Activated B cell treated with CpG ODN at 0.5 μM for 24 hours (primary cell): ENCODE results near the gene HEPHL1. TPM values are rescaled to one million over a fixed set of nuclear protein-coding genes. Genes with fewer than 3 reads are reported as not detected.

Experiments used
- ATAC-seq: fragments of 200-7000 bp; cut with Tn5 transposase; one replicate; pipeline ENCODE4 v1.10.0; 2021; ENCODE audit warnings: low read depth, mild to moderate bottlenecking, moderate library complexity
- CTCF ChIA-PET: fragments of 350-600 bp; sonication (Branson Sonifier 250); formaldehyde crosslinking; loops from one replicate; lab custom pipeline; 2021; ENCODE audit warnings: antibody characterized with exemption; lab: Charles Lee
- POLR2A ChIA-PET: fragments of 350-600 bp; sonication (Branson Sonifier 250); formaldehyde crosslinking; loops from one replicate; lab custom pipeline; 2021; ENCODE audit warnings: antibody characterized with exemption; lab: Charles Lee
- DNase-seq: peaks from one replicate; pipeline ENCODE4 v3.0.0; 2022
- H3K27ac Mint-ChIP-seq: one replicate; pipeline ENCODE4 v1.8.0; 2020; ENCODE audit warnings: mixed read lengths
- H3K27me3 Mint-ChIP-seq: one replicate; pipeline ENCODE4 v1.8.0; 2021; ENCODE audit warnings: mixed read lengths
- H3K36me3 Mint-ChIP-seq: one replicate; pipeline ENCODE4 v1.8.0; 2021; ENCODE audit warnings: low read depth, mixed read lengths
- H3K4me1 Mint-ChIP-seq: one replicate; pipeline ENCODE4 v1.8.0; 2021; ENCODE audit warnings: mixed read lengths
- H3K4me3 Mint-ChIP-seq: one replicate; pipeline ENCODE4 v1.8.0; 2020; ENCODE audit warnings: mild to moderate bottlenecking, mixed read lengths
- H3K9me3 Mint-ChIP-seq: one replicate; pipeline ENCODE4 v1.8.0; 2020; ENCODE audit warnings: mixed read lengths
- CTCF ChIP-seq: fragments of 200-600 bp; IDR thresholded peaks from one replicate; pipeline ENCODE4 v1.8.0; 2022; ENCODE audit warnings: antibody characterized with exemption, mild to moderate bottlenecking
- intact Hi-C: fragments of 100-400 bp; cut with micrococcal nuclease; formaldehyde crosslinking; loops from one replicate; pipeline ENCODE4 v1.15.1; 2024
- total RNA-seq: library from RNA; stranded (reverse); gene quantifications from 2 replicates; pipeline ENCODE4 v1.2.3, GENCODE V29; 2022

Gene HEPHL1
- total RNA-seq, 1 donor from 2014 or later: not detected

DNA sequence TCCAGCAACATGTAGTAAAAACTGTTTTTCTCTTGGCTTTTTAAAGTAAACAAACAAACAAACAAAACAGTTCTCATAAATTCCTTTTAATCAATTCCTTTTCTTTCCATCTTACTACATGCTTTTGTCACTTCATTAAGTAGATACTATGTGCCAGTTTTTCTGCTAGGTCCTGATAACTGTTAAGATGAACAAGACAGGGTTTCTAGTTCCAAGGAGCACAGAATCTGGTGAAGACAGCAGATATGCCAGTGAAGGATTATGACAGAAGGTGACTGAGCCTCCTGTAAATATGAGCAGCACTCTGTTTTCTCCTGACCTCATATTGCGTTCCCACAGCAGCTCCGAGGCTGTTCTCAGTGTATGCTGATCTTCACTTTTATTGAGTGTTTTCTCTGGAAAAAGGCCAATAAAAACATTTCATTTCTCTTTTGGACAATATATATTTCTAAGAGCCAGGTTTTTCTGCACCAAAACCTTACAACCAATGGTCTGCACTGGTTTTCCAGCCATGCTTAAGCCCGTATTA, 45.8 kb downstream of the HEPHL1 start:
- no peak for ATAC-seq
- intact Hi-C loops: no loop called here
- DNase-seq: no peak
- no peak for TF ChIP-seq CTCF
- H3K9me3 Mint-ChIP-seq: no peaks in the 10 kb centered on the region
- H3K4me1 Mint-ChIP-seq: no peaks in the 10 kb centered on the region
- no peaks in the 10 kb centered on the region for H3K36me3 Mint-ChIP-seq
- H3K27me3 Mint-ChIP-seq: peaks cover 2% of the 10 kb centered on the region
- POLR2A ChIA-PET: no interaction called here
- no peak overlapping the region for H3K4me3 Mint-ChIP-seq
- CTCF ChIA-PET: no interaction called here
- no peak overlapping the region for H3K27ac Mint-ChIP-seq

DNA sequence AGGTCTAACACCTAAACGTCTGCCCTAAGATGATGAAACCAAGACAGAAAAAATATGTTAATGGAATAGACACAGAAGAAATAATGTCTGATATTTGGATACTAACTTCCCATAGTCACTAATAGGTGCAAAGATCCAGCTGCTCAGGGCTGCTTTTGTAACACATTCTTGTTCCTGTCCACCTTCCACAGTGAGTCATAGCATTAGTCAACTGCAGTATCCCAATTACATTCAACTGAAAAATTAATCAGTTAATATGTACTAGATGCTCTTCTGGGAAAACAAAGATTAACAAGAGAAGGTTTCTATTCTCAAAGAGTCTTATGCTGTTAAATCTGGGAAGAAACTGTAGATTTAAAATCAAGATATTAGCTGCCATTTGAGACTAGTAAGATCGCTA, 47.6 kb downstream of the HEPHL1 start:
- peaks cover 2% of the 10 kb centered on the region for H3K27me3 Mint-ChIP-seq
- no peaks in the 10 kb centered on the region for H3K9me3 Mint-ChIP-seq
- no peak overlapping the region for H3K4me3 Mint-ChIP-seq
- CTCF ChIA-PET: no interaction called here
- ATAC-seq (no peak), DNase-seq (no peak)
- H3K27ac Mint-ChIP-seq: no peak overlapping the region
- POLR2A ChIA-PET: no interaction called here
- no peaks in the 10 kb centered on the region for H3K36me3 Mint-ChIP-seq
- H3K4me1 Mint-ChIP-seq: no peaks in the 10 kb centered on the region
- no peak for TF ChIP-seq CTCF
- intact Hi-C loops: no loop called here

GRCh38 chr11:94077552-94078293, 56.6 kb downstream of the HEPHL1 start:
- Mint-ChIP-seq H3K27ac (no peak overlapping the region), H3K36me3 (no peaks in the 10 kb centered on the region), H3K4me3 (no peak overlapping the region), H3K27me3 (no peaks in the 10 kb centered on the region), H3K9me3 (no peaks in the 10 kb centered on the region), H3K4me1 (no peaks in the 10 kb centered on the region)
- intact Hi-C loops: no loop called here
- DNase-seq: no peak
- POLR2A ChIA-PET: no interaction called here
- CTCF ChIA-PET: no interaction called here
- TF ChIP-seq CTCF: no peak
- no peak for ATAC-seq

DNA sequence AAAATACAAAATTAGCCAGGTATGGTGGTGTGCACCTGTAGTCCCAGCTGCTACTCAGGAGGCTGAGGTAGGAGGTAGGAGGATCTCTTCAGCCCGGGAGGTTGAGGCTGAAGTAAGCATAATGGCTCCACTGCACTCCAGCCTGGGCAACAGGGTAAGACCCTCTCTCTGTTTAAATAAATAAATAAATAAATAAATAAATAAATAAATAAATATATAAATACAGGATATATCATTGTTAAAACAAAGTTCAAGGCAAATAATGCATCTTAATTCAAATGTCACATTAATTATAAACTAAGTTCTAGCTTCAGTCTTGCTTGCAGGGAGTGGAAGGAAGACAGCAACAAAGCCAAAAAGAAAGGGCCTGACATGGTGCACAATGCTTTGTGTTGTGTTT, 63.0 kb downstream of the HEPHL1 start:
- H3K36me3 Mint-ChIP-seq: no peaks in the 10 kb centered on the region
- ATAC-seq: no peak
- ChIA-PET POLR2A (no interaction called here), CTCF (no interaction called here)
- TF ChIP-seq CTCF: no peak
- H3K27ac Mint-ChIP-seq: no peak overlapping the region
- intact Hi-C loops: no loop called here
- no peak for DNase-seq
- no peaks in the 10 kb centered on the region for H3K4me1 Mint-ChIP-seq
- H3K4me3 Mint-ChIP-seq: no peak overlapping the region
- H3K27me3 Mint-ChIP-seq: peaks cover 3% of the 10 kb centered on the region
- H3K9me3 Mint-ChIP-seq: no peaks in the 10 kb centered on the region

DNA sequence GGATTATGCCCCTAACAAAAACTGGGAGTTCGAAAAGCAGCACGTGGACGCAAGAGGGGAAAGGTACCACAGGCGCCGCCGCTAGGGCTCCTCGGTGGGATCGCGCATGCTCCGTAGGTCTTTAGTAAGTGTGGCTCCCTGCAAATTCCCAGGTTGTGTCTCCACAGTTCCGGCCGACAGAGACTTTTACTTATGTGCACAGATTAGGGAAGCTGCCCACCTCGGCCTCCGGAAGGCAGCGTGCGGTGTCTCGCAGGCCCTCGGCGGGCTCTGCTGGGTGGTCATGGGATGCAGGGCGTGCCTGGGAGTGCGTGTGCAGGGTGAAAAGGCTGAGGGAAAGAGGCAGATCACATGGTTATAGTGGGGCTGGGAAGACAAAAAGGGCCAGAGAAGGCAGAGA, 67.8 kb downstream of the HEPHL1 start:
- ChIA-PET CTCF (no interaction called here), POLR2A (no interaction called here)
- no peaks in the 10 kb centered on the region for H3K9me3 Mint-ChIP-seq
- no peak overlapping the region for H3K4me3 Mint-ChIP-seq
- no peak for DNase-seq
- no peak overlapping the region for H3K27ac Mint-ChIP-seq
- intact Hi-C loops: no loop called here
- H3K27me3 Mint-ChIP-seq: peaks cover 3% of the 10 kb centered on the region
- no peaks in the 10 kb centered on the region for H3K4me1 Mint-ChIP-seq
- no peak for TF ChIP-seq CTCF
- no peak for ATAC-seq
- no peaks in the 10 kb centered on the region for H3K36me3 Mint-ChIP-seq
